ENCODE results near the gene PACSIN2. TPM values are rescaled to one million over a fixed set of nuclear protein-coding genes. Genes with fewer than 3 reads are reported as not detected.

Gene PACSIN2
- polyA plus RNA-seq, 2 of the 4 experiments (the other 2 are of a cell fraction): 60.3 to 94.0 TPM

DNA sequence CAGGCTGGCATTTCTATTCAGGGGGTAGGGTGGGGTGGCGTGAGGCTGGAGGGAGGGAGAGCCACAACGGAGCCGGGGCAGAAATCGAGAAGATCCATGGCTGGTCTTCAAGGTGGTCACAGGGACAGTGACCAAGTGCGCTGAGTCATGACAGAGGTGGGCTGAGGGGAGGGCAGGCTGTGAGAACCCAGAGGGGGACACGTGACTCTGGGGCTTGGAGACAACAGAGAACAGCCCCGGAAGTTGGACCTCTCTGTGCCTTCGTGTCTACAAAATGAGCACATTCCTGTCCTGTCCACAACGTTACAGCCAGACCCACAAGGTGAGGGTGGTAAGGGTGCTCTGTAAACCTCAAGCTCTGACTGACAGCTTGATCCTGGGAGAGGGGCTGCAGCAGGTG is 122.8 kb downstream of the PACSIN2 start:
- H3K27ac ChIP-seq: no peak overlapping the region
- CTCF ChIA-PET: interaction anchor here (1.0 kb wide), 1 partner anchor 10 kb away, joined by 3 read pairs; no protein-coding TSS in a partner anchor
- 93% methylated on average over 9 of the region's 9 CpGs for WGBS (ENCODE audit: missing lambda C conversion rate)
- H3K4me3 ChIP-seq: no peak overlapping the region
- H3K4me1 ChIP-seq: no peaks in the 10 kb centered on the region
- TF ChIP-seq ESRRA (IDR thresholded peaks at IDR 0.05; ENCODE audit: borderline replicate concordance, low read length): no peak
- no peak for TF ChIP-seq HMGXB4 (CRISPR knock-in tag; IDR thresholded peaks at IDR 0.05; ENCODE audit: borderline replicate concordance)
- H3K9me3 ChIP-seq: no peaks in the 10 kb centered on the region
- DNase-seq (ENCODE audit: low read depth in 1 of 2, low spot score in 1 of 2) (no peak), ATAC-seq (no peak), FAIRE-seq (no peak)
- POLR2A ChIA-PET: no interaction called here
- H3K4me2 ChIP-seq: no peak overlapping the region

- 100% methylated on average over 2 of the region's 3 CpGs for WGBS (ENCODE audit: missing lambda C conversion rate)
- Histone ChIP-seq H3K27ac (no peak overlapping the region), H3K4me2 (no peak overlapping the region), H3K9me3 (no peaks in the 10 kb centered on the region), H3K4me3 (no peak overlapping the region), H3K4me1 (no peaks in the 10 kb centered on the region)
- POLR2A ChIA-PET: no interaction called here
- ATAC-seq: no peak
- no peak for FAIRE-seq
- no peak for DNase-seq (ENCODE audit: low read depth in 1 of 2, low spot score in 1 of 2)
- TF ChIP-seq HEYL (CRISPR knock-in tag; IDR thresholded peaks at IDR 0.05) (no peak), ZC3H11A (IDR thresholded peaks at IDR 0.05) (no peak), NPAS2 (CRISPR knock-in tag; IDR thresholded peaks at IDR 0.05; ENCODE audit: borderline replicate concordance) (no peak), TP53 (CRISPR knock-in tag; IDR thresholded peaks at IDR 0.05) (no peak), CTCF (IDR thresholded peaks at IDR 0.05) (no peak)
- CTCF ChIA-PET: interaction anchor here (1.0 to 1.4 kb wide), 2 partner anchors 8 to 24 kb away, joined by 3 read pairs; no protein-coding TSS in a partner anchor
Measured at GRCh38 chr22:42891696-42892095, 123.3 kb downstream of the PACSIN2 start.

DNA sequence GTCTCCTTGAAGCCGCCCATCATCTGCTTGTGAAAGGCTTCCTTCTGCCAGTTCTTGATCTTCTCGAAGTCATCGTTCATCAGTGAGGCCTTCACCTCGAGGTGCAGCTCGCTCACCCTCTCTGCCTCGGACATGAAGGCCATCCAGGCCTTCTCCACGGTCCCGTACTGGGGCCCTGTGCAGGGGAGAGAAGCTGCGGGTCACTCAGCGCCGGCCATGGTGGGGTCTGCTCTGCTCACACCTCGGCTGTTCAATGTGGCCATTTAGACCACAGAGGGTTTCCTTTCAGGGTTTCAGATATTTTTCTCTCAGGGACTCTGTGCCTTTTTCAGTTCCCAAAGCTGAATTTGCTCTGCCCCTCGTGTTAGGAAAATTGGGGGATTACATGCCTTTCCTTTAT is 123.9 kb downstream of the PACSIN2 start:
- Histone ChIP-seq H3K4me1 (no peaks in the 10 kb centered on the region), H3K4me3 (no peak overlapping the region), H3K9me3 (no peaks in the 10 kb centered on the region), H3K27ac (no peak overlapping the region), H3K4me2 (no peak overlapping the region)
- no peak for ATAC-seq
- POLR2A ChIA-PET: no interaction called here
- TF ChIP-seq REST (IDR thresholded peaks at IDR 0.05) (no peak), CHD2 (IDR thresholded peaks at IDR 0.05; ENCODE audit: low read length, partially characterized antibody) (no peak), SREBF2 (IDR thresholded peaks at IDR 0.05) (no peak), ZC3H11A (IDR thresholded peaks at IDR 0.05) (no peak), HOXA7 (CRISPR knock-in tag; IDR thresholded peaks at IDR 0.05) (no peak), CEBPB (IDR thresholded peaks at IDR 0.05) (no peak), FOSL2 (IDR thresholded peaks at IDR 0.05) (no peak), FOSL2 (CRISPR knock-in tag; IDR thresholded peaks at IDR 0.05) (no peak), TP53 (CRISPR knock-in tag; IDR thresholded peaks at IDR 0.05) (no peak), NPAS2 (CRISPR knock-in tag; IDR thresholded peaks at IDR 0.05; ENCODE audit: borderline replicate concordance) (no peak), NFE2L2 (conservative IDR thresholded peaks at IDR 0.05; ENCODE audit: low read length) (no peak), MYC (IDR thresholded peaks at IDR 0.05; ENCODE audit: borderline replicate concordance, low read length) (no peak)
- TF ChIP-seq, protein P1, sequence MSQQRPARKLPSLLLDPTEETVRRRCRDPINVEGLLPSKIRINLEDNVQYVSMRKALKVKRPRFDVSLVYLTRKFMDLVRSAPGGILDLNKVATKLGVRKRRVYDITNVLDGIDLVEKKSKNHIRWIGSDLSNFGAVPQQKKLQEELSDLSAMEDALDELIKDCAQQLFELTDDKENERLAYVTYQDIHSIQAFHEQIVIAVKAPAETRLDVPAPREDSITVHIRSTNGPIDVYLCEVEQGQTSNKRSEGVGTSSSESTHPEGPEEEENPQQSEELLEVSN (IDR thresholded peaks at IDR 0.05; ENCODE audit: borderline replicate concordance, low read depth): no peak
- TF ChIP-seq, protein P2, sequence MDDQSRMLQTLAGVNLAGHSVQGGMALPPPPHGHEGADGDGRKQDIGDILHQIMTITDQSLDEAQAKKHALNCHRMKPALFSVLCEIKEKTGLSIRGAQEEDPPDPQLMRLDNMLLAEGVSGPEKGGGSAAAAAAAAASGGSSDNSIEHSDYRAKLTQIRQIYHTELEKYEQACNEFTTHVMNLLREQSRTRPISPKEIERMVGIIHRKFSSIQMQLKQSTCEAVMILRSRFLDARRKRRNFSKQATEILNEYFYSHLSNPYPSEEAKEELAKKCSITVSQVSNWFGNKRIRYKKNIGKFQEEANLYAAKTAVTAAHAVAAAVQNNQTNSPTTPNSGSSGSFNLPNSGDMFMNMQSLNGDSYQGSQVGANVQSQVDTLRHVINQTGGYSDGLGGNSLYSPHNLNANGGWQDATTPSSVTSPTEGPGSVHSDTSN (IDR thresholded peaks at IDR 0.05): no peak
- WGBS (ENCODE audit: missing lambda C conversion rate): 89% methylated on average over 13 of the region's 13 CpGs
- CTCF ChIA-PET: interaction anchor here (1.0 to 1.4 kb wide), 4 partner anchors 9 to 24 kb away, joined by 3 to 6 read pairs (median 3); no protein-coding TSS in a partner anchor
- no peak for FAIRE-seq
- DNase-seq (ENCODE audit: low read depth in 1 of 2, low spot score in 1 of 2): no peak

Data from A549 (cell line).